ENCODE data around the gene SLC38A1. TPM values are rescaled to one million over a fixed set of nuclear protein-coding genes. Genes with fewer than 3 reads are reported as not detected.

Gene SLC38A1
- total and polyA plus RNA-seq, 2 donors from 2014 or later: 13.3 to 124 TPM

DNA sequence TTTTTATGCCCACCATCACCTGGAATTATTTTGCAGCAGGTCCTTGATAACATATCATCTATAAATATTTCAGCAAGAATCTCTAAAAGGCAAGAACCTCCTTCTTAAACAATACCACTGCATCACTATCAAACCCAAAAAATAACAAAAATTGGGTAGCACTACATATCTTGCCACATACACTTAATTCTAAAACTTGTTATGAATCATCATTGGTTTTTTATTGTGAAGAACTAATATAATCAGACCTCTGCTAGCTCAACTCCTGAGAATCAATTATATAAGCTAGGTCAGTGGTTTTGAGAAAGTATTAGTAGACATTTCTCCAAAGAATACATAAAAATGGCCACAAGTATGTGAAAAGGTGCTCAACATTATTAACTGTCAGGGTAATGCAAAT, 23.8 kb downstream of the SLC38A1 start:
- intact Hi-C loops (cut with DNase I): no loop called here
- FAIRE-seq: no peak

DNA sequence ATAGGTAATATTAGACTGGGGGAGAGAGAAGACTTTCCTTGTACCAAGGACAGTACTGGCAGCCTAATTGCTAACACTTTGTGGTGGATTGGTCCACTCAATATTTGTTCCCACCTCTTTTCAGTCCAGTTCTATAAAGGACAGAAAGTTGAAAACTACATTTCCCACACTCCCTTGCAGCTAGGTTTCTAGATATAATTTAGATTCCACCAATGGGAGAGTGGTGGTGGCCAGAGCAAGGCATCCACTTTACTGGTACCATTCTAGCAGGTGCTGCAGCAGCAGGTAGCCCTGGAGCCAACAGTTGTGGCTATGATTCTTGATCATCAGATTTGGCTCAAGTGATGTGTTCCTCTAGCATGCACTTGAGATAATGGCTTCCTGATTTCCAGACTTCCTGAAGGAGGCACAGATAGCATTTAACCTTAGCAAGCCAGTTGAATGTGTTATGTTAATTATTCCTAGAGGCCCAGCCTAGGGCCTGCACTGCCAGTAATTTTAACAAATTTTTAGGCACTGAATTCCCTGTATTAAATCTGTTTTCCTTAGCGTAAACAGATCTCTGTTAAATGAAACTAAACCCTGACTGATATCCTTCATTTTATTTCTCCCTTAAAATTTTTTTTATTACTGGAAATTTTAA, 24.4 kb downstream of the SLC38A1 start:
- H3K36me3 ChIP-seq (ENCODE audit: control insufficient read depth in 2 of 3, insufficient read depth in 3 of 3, low read length in 3 of 3): no peaks in the 10 kb centered on the region
- no peak overlapping the region for H3K27ac ChIP-seq (ENCODE audit: low read depth in 2 of 2, low read length in 2 of 2)
- no peaks in the 10 kb centered on the region for H3K27me3 ChIP-seq (ENCODE audit: control insufficient read depth, insufficient read depth, low read length)
- H3K4me3 ChIP-seq (ENCODE audit: low read length in 3 of 3): no peak overlapping the region
- no peak overlapping the region for H3K9ac ChIP-seq (ENCODE audit: low read length in 3 of 3)
- no peaks in the 10 kb centered on the region for H3K9me3 ChIP-seq (ENCODE audit: control insufficient read depth in 2 of 3, insufficient read depth in 1 of 3, low read length in 3 of 3)
- no peak for DNase-seq
- no peaks in the 10 kb centered on the region for H3K4me1 ChIP-seq (ENCODE audit: control insufficient read depth in 2 of 3, insufficient read depth in 2 of 3, low read depth in 1 of 3, low read length in 3 of 3)
- TF ChIP-seq, protein P1, sequence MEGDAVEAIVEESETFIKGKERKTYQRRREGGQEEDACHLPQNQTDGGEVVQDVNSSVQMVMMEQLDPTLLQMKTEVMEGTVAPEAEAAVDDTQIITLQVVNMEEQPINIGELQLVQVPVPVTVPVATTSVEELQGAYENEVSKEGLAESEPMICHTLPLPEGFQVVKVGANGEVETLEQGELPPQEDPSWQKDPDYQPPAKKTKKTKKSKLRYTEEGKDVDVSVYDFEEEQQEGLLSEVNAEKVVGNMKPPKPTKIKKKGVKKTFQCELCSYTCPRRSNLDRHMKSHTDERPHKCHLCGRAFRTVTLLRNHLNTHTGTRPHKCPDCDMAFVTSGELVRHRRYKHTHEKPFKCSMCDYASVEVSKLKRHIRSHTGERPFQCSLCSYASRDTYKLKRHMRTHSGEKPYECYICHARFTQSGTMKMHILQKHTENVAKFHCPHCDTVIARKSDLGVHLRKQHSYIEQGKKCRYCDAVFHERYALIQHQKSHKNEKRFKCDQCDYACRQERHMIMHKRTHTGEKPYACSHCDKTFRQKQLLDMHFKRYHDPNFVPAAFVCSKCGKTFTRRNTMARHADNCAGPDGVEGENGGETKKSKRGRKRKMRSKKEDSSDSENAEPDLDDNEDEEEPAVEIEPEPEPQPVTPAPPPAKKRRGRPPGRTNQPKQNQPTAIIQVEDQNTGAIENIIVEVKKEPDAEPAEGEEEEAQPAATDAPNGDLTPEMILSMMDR (IDR thresholded peaks at IDR 0.05; ENCODE audit: borderline replicate concordance, extremely low read depth, insufficient read depth): no peak
- no peak for FAIRE-seq
- intact Hi-C loops (cut with DNase I): no loop called here

More for the DNA sequence above, 23.8 kb downstream of the SLC38A1 start:
- Histone ChIP-seq H3K27me3 (ENCODE audit: control insufficient read depth, insufficient read depth, low read length) (no peaks in the 10 kb centered on the region), H3K36me3 (ENCODE audit: control insufficient read depth in 2 of 3, insufficient read depth in 3 of 3, low read length in 3 of 3) (no peaks in the 10 kb centered on the region), H3K9ac (ENCODE audit: low read length in 3 of 3) (no peak overlapping the region), H3K27ac (ENCODE audit: low read depth in 2 of 2, low read length in 2 of 2) (no peak overlapping the region), H3K9me3 (ENCODE audit: control insufficient read depth in 2 of 3, insufficient read depth in 1 of 3, low read length in 3 of 3) (no peaks in the 10 kb centered on the region), H3K4me3 (ENCODE audit: low read length in 3 of 3) (no peak overlapping the region), H3K4me1 (ENCODE audit: control insufficient read depth in 2 of 3, insufficient read depth in 2 of 3, low read depth in 1 of 3, low read length in 3 of 3) (no peaks in the 10 kb centered on the region)
- TF ChIP-seq, protein P1 (IDR thresholded peaks at IDR 0.05; ENCODE audit: borderline replicate concordance, extremely low read depth, insufficient read depth): no peak
- no peak for DNase-seq

DNA sequence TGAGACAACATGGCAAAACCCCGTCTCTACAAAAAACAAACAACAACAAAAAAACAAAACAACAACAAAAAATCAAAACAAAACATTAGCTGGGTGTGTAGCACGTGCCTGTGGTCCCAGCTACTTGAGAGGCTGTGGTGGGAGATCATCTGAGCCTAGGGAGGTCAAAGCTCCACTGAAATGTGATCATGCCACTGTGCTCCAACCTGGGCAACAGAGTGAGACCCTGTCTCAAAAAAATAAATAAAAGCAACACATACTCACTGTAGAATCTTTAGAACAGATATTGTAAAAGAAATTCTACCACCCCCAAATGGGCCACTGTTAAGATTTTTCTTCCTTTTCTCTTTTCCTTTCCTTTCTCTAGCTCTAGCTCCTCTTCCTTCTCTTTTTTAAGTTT, 26.3 kb downstream of the SLC38A1 start:
- Histone ChIP-seq H3K9ac (ENCODE audit: low read length in 3 of 3) (no peak overlapping the region), H3K27me3 (ENCODE audit: control insufficient read depth, insufficient read depth, low read length) (no peaks in the 10 kb centered on the region), H3K9me3 (ENCODE audit: control insufficient read depth in 2 of 3, insufficient read depth in 1 of 3, low read length in 3 of 3) (no peaks in the 10 kb centered on the region), H3K4me1 (ENCODE audit: control insufficient read depth in 2 of 3, insufficient read depth in 2 of 3, low read depth in 1 of 3, low read length in 3 of 3) (no peaks in the 10 kb centered on the region), H3K36me3 (ENCODE audit: control insufficient read depth in 2 of 3, insufficient read depth in 3 of 3, low read length in 3 of 3) (no peaks in the 10 kb centered on the region), H3K4me3 (ENCODE audit: low read length in 3 of 3) (no peak overlapping the region), H3K27ac (ENCODE audit: low read depth in 2 of 2, low read length in 2 of 2) (no peak overlapping the region)
- TF ChIP-seq, protein P1 (IDR thresholded peaks at IDR 0.05; ENCODE audit: borderline replicate concordance, extremely low read depth, insufficient read depth): no peak
- no peak for FAIRE-seq
- DNase-seq: no peak
- intact Hi-C loops (cut with DNase I): no loop called here

DNA sequence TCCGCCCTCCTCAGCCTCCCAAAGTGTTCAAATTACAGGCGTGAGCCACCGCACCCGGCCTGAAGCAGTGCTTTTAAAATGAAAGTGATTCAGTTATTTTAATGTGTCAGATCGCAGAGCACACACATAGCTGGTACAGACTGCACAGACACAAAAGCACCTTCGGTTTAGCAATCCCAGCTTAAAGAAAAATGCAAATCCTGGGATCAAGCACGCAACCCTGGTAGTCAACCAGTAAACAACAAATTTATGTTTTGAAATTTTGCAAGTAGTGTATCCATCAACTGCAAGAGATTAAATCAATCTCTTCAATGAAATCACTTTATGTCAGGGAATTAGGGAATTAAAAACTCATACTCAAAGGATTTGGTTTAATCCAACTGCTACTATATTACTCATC, 28.4 kb downstream of the SLC38A1 start:
- TF ChIP-seq, protein P1 (IDR thresholded peaks at IDR 0.05; ENCODE audit: borderline replicate concordance, extremely low read depth, insufficient read depth): no peak
- Histone ChIP-seq H3K9ac (ENCODE audit: low read length in 3 of 3) (no peak overlapping the region), H3K4me3 (ENCODE audit: low read length in 3 of 3) (no peak overlapping the region), H3K36me3 (ENCODE audit: control insufficient read depth in 2 of 3, insufficient read depth in 3 of 3, low read length in 3 of 3) (no peaks in the 10 kb centered on the region), H3K9me3 (ENCODE audit: control insufficient read depth in 2 of 3, insufficient read depth in 1 of 3, low read length in 3 of 3) (no peaks in the 10 kb centered on the region), H3K27me3 (ENCODE audit: control insufficient read depth, insufficient read depth, low read length) (no peaks in the 10 kb centered on the region), H3K27ac (ENCODE audit: low read depth in 2 of 2, low read length in 2 of 2) (no peak overlapping the region), H3K4me1 (ENCODE audit: control insufficient read depth in 2 of 3, insufficient read depth in 2 of 3, low read depth in 1 of 3, low read length in 3 of 3) (no peaks in the 10 kb centered on the region)
- FAIRE-seq (no peak), DNase-seq (no peak)
- intact Hi-C loops (cut with DNase I): no loop called here
